ENCODE measurements around the gene ATAD3A. TPM values are rescaled to one million over a fixed set of nuclear protein-coding genes. Genes with fewer than 3 reads are reported as not detected.

The ATAD3A gene
- total and polyA plus RNA-seq, 2 experiments from 2014 or later, result 36.5 to 80.3 TPM

DNA sequence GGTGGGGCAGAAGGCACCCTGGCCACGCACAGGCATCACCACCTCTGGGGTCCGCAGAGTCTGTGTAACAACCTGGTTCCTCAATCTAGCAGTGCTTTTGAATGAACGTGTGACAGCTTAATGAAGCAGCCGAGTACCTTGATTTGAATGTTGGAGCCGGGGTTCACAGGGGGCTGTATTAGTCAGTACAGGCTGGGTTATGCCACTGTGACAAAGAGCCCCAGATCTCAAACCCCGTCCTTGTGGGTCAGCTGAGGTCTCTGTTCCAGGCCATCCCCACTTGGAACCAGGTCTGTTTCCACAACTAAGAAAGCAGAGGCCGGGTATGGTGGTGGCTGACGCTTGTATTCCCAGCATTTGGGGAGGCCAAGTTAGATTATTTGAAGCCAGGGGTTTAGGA is 18.0 kb downstream of the ATAD3A start:
- Histone ChIP-seq H3F3A (replicated peaks; ENCODE audit: low read depth) (no peaks in the 10 kb centered on the region), H3K27me3 (ENCODE audit: insufficient read depth) (no peaks in the 10 kb centered on the region), H4K20me1 (replicated peaks; ENCODE audit: insufficient read depth) (no peaks in the 10 kb centered on the region; the same call in 1 of the 2 replicates), H3K4me1 (ENCODE audit: insufficient read depth) (no peaks in the 10 kb centered on the region), H2AFZ (no peak overlapping the region), H3K27ac (ENCODE audit: low read depth) (no peak overlapping the region), H3K79me2 (replicated peaks; ENCODE audit: insufficient read depth) (no peaks in the 10 kb centered on the region), H3K4me2 (no peak overlapping the region), H3K4me3 (no peak overlapping the region), H3K36me3 (ENCODE audit: insufficient read depth) (no peaks in the 10 kb centered on the region), H3K9me2 (ENCODE audit: insufficient read depth) (no peaks in the 10 kb centered on the region)
- H3K4me1 Mint-ChIP-seq, result no peaks in the 10 kb centered on the region
- H3K36me3 Mint-ChIP-seq (ENCODE audit: low read depth), result peaks cover 54% of the 10 kb centered on the region
- no peak overlapping the region for H3K4me3 Mint-ChIP-seq
- TF ChIP-seq CREB1 (CRISPR knock-in tag; IDR thresholded peaks at IDR 0.05; ENCODE audit: low read depth) (no peak), NANOG (IDR thresholded peaks at IDR 0.05; ENCODE audit: borderline replicate concordance) (no peak), EZH2phosphoT487 (IDR thresholded peaks at IDR 0.05; ENCODE audit: unreplicated experiment) (no peak), ZNF331 (CRISPR knock-in tag; IDR thresholded peaks at IDR 0.05; ENCODE audit: low read depth) (no peak), ZNF114 (CRISPR knock-in tag; IDR thresholded peaks at IDR 0.05) (no peak), EZH2 (IDR thresholded peaks at IDR 0.05; ENCODE audit: low read depth, unreplicated experiment) (no peak), STAT1 (IDR thresholded peaks at IDR 0.05; ENCODE audit: unreplicated experiment) (no peak), JUNB (IDR thresholded peaks at IDR 0.05; ENCODE audit: unreplicated experiment) (no peak), POLR2AphosphoS5 (IDR thresholded peaks at IDR 0.05; ENCODE audit: low read depth) (no peak)
- TF ChIP-seq, protein P1, sequence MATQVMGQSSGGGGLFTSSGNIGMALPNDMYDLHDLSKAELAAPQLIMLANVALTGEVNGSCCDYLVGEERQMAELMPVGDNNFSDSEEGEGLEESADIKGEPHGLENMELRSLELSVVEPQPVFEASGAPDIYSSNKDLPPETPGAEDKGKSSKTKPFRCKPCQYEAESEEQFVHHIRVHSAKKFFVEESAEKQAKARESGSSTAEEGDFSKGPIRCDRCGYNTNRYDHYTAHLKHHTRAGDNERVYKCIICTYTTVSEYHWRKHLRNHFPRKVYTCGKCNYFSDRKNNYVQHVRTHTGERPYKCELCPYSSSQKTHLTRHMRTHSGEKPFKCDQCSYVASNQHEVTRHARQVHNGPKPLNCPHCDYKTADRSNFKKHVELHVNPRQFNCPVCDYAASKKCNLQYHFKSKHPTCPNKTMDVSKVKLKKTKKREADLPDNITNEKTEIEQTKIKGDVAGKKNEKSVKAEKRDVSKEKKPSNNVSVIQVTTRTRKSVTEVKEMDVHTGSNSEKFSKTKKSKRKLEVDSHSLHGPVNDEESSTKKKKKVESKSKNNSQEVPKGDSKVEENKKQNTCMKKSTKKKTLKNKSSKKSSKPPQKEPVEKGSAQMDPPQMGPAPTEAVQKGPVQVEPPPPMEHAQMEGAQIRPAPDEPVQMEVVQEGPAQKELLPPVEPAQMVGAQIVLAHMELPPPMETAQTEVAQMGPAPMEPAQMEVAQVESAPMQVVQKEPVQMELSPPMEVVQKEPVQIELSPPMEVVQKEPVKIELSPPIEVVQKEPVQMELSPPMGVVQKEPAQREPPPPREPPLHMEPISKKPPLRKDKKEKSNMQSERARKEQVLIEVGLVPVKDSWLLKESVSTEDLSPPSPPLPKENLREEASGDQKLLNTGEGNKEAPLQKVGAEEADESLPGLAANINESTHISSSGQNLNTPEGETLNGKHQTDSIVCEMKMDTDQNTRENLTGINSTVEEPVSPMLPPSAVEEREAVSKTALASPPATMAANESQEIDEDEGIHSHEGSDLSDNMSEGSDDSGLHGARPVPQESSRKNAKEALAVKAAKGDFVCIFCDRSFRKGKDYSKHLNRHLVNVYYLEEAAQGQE (IDR thresholded peaks at IDR 0.05; ENCODE audit: unreplicated experiment), result no peak
- TF ChIP-seq, protein P2, sequence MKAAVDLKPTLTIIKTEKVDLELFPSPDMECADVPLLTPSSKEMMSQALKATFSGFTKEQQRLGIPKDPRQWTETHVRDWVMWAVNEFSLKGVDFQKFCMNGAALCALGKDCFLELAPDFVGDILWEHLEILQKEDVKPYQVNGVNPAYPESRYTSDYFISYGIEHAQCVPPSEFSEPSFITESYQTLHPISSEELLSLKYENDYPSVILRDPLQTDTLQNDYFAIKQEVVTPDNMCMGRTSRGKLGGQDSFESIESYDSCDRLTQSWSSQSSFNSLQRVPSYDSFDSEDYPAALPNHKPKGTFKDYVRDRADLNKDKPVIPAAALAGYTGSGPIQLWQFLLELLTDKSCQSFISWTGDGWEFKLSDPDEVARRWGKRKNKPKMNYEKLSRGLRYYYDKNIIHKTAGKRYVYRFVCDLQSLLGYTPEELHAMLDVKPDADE (IDR thresholded peaks at IDR 0.05), result no peak
- TF ChIP-seq, protein P3, sequence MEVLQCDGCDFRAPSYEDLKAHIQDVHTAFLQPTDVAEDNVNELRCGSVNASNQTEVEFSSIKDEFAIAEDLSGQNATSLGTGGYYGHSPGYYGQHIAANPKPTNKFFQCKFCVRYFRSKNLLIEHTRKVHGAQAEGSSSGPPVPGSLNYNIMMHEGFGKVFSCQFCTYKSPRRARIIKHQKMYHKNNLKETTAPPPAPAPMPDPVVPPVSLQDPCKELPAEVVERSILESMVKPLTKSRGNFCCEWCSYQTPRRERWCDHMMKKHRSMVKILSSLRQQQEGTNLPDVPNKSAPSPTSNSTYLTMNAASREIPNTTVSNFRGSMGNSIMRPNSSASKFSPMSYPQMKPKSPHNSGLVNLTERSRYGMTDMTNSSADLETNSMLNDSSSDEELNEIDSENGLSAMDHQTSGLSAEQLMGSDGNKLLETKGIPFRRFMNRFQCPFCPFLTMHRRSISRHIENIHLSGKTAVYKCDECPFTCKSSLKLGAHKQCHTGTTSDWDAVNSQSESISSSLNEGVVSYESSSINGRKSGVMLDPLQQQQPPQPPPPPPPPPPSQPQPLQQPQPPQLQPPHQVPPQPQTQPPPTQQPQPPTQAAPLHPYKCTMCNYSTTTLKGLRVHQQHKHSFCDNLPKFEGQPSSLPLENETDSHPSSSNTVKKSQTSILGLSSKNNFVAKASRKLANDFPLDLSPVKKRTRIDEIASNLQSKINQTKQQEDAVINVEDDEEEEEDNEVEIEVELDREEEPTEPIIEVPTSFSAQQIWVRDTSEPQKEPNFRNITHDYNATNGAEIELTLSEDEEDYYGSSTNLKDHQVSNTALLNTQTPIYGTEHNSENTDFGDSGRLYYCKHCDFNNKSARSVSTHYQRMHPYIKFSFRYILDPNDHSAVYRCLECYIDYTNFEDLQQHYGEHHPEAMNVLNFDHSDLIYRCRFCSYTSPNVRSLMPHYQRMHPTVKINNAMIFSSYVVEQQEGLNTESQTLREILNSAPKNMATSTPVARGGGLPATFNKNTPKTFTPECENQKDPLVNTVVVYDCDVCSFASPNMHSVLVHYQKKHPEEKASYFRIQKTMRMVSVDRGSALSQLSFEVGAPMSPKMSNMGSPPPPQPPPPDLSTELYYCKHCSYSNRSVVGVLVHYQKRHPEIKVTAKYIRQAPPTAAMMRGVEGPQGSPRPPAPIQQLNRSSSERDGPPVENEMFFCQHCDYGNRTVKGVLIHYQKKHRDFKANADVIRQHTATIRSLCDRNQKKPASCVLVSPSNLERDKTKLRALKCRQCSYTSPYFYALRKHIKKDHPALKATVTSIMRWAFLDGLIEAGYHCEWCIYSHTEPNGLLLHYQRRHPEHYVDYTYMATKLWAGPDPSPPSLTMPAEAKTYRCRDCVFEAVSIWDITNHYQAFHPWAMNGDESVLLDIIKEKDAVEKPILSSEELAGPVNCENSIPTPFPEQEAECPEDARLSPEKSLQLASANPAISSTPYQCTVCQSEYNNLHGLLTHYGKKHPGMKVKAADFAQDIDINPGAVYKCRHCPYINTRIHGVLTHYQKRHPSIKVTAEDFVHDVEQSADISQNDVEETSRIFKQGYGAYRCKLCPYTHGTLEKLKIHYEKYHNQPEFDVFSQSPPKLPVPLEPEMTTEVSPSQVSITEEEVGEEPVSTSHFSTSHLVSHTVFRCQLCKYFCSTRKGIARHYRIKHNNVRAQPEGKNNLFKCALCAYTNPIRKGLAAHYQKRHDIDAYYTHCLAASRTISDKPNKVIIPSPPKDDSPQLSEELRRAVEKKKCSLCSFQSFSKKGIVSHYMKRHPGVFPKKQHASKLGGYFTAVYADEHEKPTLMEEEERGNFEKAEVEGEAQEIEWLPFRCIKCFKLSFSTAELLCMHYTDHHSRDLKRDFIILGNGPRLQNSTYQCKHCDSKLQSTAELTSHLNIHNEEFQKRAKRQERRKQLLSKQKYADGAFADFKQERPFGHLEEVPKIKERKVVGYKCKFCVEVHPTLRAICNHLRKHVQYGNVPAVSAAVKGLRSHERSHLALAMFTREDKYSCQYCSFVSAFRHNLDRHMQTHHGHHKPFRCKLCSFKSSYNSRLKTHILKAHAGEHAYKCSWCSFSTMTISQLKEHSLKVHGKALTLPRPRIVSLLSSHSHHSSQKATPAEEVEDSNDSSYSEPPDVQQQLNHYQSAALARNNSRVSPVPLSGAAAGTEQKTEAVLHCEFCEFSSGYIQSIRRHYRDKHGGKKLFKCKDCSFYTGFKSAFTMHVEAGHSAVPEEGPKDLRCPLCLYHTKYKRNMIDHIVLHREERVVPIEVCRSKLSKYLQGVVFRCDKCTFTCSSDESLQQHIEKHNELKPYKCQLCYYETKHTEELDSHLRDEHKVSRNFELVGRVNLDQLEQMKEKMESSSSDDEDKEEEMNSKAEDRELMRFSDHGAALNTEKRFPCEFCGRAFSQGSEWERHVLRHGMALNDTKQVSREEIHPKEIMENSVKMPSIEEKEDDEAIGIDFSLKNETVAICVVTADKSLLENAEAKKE (CRISPR knock-in tag; IDR thresholded peaks at IDR 0.05), result no peak
- TF ChIP-seq, protein P4, sequence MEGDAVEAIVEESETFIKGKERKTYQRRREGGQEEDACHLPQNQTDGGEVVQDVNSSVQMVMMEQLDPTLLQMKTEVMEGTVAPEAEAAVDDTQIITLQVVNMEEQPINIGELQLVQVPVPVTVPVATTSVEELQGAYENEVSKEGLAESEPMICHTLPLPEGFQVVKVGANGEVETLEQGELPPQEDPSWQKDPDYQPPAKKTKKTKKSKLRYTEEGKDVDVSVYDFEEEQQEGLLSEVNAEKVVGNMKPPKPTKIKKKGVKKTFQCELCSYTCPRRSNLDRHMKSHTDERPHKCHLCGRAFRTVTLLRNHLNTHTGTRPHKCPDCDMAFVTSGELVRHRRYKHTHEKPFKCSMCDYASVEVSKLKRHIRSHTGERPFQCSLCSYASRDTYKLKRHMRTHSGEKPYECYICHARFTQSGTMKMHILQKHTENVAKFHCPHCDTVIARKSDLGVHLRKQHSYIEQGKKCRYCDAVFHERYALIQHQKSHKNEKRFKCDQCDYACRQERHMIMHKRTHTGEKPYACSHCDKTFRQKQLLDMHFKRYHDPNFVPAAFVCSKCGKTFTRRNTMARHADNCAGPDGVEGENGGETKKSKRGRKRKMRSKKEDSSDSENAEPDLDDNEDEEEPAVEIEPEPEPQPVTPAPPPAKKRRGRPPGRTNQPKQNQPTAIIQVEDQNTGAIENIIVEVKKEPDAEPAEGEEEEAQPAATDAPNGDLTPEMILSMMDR (conservative IDR thresholded peaks at IDR 0.05; ENCODE audit: low read depth in 2 of 2), result no peak
- no peak overlapping the region for H3K27ac Mint-ChIP-seq
- DNase-seq (ENCODE audit: low spot score), result no peak
- no peak for ATAC-seq
- H3K9me3 Mint-ChIP-seq, result 0 out of 3 replicates have a peak, but pooled peaks cover 8% of the 10 kb centered on the region
- H3K27me3 Mint-ChIP-seq (ENCODE audit: insufficient read depth, low read depth, poor library complexity), result peaks cover 6% of the 10 kb centered on the region

Data from GM23338 (cell line).